Activated CD8-positive, alpha-beta memory T cell treated with anti-CD3 and anti-CD28 coated beads for 4 hours (primary cell): ENCODE data around the gene C3orf20.
"Not testable (repeated sequence)": the region's sequence is repeated elsewhere in the genome, so short reads cannot be mapped to it uniquely, and the experiment has no call there.

ENCODE experiments used
- DNase-seq, 2 donors: peaks; one replicate each; pipeline ENCODE4 v3.0.0-alpha.2; 2020; ENCODE audit warnings: low read depth in 2 of 2

The C3orf20 gene

DNA sequence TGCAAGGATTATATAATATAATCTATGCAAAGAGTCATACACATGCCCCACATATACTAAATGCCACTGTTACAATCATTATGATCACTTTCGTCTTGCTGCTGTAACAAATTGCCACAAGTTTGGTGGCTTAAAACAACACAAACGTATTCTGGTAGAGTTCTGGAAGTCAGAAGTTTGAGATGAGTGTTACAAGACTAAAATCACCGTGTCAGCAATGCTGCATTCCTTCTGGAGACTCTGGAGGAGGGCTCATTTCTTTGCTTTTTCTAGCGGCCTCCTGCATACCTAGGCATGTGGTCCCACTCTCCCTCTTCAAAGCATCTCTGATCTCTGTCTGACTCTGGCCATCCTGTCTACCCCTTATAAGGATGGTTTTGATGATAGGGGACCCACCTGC is 24.7 kb upstream of the C3orf20 start:
- no peak for DNase-seq

DNA sequence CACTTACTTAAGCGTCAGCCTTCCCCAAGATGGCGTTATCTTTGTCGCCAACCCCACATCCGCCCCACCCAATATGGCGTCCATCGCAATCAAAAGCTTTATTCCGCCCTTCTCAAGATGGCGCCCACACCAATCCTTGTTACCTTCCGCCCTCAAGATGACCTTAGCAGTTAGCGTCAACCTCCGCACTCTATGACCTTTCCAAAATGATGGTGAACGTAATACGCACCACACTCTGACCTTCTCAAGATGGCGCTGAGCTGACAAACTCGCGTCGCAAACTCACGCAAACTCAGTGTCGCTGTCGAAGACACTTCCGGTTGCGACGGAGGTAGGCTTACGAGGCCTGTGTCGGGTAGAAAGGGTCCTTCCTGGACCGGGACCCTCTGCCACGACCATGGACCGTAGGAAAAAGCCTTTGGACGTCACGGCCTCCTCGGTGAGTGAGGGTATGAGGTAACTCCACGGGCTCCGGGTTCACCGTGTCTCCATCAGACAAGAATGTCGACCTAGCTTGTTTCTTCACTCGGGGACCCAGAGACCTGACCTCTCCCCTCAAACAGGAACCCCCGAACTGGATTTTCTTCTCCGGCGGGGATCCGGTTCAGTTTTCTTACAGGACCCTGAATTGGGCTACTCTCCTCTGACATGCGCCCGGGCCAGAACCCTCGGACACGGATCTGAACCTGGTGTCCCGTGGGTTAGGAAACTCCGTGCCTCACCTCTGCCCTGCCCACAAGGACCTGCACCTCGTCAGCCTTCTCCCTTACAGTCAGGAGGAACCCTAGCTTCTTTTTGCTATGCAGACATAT is 23.3 kb upstream of the C3orf20 start, which contains the start of gene CCDC174:
CCDC174 (plus strand) TSS at position 323 of the 812 bp plus-strand sequence; CDS start at position 398, 75 bp downstream.
- peak; percentile 92 to 94 for DNase-seq

DNA sequence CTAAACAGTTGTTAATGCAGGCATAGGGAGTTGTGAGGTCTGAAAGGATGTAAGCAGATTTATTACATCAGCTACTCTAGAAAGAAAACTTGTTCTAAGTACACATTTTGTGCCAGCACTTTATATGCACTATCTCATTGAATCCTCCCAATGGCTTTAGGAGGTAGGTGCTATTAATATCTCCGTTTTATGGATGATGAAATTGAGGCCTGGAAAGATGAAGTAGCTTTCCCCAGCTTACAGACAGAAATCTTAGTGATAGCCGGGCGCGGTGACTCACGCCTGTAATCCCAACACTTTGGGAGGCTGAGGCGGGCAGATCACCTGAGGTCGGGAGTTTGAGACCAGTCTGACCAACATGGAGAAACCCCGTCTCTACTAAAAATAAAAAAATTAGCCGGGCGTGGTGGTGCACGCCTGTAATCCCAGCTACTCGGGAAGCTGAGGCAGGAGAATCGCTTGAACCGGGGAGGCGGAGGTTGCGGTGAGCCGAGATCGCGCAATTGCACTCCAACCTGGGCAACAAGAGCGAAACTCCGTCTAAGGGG is 22.5 kb upstream of the C3orf20 start:
- not testable (repeated sequence) for DNase-seq

DNA sequence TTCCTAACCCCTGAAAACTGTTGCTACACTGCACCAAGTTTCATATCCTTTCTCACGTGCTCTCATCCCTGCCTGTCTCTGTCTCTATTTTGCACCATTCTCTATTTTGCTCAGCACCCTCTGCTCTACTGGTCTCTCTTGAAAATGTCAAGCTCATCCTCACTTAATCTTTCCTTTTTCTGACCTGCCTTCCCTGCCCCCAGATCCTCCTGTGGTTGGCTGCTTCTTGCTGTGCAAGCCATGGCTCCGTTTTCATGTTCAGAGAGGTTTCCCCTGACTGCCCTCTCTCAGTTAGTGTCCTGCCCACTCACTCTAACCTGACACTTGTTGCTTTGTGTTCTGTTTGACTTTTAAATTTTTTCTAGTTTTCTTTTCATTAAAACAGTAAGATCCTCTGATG is 17.4 kb upstream of the C3orf20 start:
- DNase-seq: no peak

DNA sequence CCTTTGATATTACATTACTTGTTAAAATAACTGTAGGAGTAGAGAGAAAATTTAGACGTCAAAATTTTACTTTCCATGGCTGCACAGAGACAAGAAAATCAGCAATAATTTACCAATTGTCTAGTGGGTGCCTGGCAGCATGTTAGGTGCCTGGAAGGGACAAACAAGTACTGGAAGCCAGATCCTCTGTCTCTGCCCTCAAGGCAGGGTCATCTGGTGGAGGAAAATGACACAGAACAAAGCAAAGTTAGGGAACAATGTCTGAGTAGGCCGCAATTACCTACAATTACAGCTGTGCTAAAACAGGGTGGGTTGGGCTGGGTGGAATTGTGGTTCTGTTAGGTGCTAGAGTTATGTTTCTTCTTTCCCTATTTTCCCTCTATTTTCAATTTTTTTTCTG is 16.0 kb upstream of the C3orf20 start:
- no peak for DNase-seq

DNA sequence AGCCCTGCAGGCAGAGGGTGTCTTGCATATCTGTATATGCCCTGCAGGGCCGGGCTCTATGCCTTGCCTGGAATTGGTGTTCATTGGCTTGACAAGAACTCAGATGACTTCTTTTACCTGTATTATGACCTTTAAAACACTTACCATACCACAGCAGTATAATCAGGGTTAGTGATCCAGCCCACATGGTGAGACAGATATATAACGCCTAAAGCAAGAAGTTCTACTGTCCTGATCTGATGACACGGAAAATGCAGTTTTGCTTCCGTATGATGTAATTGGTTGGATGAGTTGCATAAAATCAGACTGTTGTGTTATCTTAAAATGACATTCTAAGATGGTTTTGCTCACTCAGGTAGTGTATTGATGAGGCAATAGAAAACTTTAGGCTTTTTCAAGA is 14.0 kb upstream of the C3orf20 start:
- DNase-seq: no peak

DNA sequence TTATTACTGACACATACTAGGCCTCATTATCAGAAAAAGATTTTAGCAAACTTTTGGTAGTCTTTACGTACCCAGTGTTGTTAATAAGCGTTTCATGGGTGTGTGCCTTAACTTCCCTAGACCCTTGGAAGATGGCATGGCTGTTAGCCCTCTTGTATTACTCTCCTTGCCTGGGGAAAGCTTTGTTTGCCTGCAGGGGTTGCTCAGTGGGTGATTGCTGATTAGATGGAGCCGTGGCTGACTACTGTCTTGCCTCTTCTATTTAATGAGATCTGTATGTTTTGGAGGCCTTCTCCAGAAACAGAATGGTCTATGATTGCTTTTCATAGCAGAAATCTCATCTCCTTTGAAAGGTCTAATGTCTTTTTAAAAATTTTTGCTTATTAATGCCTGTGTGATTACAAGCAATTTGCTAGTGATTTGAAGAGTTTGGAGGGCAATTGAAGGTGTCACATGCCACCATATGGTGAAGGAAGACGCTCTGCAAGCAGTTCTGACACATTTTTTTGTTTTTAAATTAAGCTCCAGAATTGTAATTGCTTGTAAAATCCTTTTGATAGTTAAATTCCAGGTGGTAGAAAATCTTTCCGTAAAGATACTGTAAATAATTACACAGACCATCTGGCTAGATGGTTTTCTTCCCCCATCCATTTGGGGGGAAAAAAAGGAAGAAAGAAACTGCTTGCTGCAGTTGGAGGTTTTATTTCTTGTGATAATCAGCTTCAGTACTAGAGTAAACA is 11.4 kb upstream of the C3orf20 start:
- no peak for DNase-seq

DNA sequence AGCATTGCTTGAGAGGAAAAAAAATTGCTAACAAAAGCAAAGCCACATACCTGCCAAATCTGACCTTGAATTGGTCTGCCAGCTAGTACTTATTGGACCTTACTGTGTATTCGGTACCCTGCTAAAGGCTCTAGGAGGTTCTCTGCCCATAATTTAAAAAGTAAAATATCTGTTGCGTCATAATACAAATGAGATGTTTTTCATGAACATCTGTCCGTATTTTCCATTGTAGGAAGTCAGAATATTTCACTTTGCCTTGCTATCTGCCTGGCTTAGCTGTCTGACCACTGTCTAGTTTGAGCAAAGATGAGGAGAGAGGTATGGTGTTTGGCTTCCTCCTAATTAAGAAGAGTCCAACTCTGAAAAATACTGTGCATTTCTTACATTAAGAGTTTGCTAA is 10.8 kb upstream of the C3orf20 start:
- DNase-seq: no peak

DNA sequence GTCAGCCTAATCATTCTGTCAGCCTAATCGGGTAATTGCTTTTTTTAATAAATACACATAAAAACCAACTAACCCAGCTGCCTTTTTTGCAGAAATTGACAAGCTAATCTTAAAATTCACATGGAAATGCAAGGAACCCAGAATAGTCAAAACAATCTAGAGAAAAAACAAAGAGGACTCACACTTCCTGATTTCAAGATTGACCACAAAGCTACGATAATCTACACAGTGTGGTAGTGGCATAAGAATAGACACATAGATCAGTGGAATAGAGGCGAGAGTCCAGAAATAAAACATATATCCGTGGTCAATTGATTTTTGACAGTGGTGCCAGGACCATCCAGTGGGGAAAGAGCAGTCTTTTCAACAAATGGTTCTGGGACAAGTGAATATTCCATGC is 2.4 kb upstream of the C3orf20 start:
- no peak for DNase-seq

DNA sequence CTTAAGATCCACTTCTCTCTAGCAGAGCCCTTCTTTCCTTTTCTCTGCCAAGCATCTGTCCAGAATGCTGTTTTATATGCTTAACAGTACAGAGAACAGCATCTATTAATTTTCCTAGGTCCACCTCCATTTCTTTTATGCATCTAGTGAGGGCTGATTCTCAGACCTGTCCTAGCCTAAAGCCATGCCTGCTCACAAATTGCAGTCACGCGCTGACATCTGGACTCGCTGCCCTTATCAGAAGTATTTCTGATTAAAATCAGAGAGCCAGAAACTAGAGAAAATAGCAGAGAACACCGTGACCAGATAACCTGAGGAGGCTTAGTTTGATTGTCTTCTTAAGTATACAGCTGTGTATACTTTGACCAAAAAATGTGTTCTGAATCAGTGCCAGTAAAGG is 1.9 kb downstream of the C3orf20 start:
- no peak for DNase-seq

DNA sequence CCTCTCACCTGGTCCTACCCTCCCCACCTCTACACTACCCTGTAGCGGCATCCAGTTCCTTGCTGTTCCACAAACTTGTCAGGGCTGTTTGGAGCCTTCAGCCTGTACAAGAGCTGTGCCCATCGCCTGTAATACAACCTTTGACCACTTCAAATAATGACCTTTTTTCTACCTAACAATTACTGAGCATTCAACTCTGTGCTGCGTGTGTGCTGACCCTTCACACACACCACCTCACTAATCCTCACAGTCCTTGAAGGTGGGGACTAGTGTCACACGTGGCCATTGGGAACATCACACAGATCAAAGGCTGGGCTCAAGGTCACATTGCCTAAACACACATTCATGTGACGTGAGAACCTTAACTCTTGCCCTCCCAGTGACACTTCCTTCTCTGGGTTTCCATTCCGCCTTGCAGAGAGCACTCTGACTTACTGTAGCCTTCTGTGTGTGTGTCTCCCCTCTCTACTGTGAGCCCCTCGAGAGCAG is 3.1 kb downstream of the C3orf20 start:
- DNase-seq: no peak

DNA sequence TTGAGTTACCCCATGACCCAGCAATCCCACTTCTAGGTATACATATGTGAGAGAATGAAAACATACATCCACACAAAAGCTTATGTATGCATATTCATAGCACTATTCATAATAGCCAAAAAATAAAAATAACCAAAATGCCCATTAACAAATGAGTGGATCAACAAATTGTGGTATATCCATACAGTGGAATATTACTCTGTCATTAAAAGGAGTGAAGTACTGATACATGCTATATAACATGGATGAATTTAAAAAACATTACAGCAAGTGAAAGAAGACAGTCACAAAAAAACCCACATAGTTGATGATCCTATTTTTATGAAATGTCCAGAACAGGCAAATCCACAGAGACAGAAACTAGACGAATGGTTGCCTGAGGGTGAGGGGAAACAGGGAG is 5.2 kb downstream of the C3orf20 start:
- DNase-seq: no peak

DNA sequence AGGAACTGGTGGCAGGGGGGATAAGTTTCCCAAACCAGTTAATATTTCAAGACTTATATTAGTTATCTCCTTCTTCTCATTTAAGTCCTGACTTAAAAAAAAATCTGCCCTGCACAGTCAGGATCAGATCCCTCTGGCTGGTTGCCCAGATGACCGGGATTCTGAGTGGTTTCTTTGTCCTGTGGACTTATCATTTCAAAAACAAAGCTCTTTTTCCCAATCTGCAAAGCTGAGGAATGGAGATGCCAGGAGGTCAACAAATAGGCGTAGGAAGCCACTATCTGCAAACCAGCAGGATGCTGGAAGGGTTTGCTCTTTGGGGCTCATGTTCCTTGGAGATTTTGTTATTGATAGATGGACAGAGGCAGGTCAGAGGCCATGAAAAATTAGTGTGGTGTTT is 5.8 kb downstream of the C3orf20 start:
- no peak for DNase-seq

DNA sequence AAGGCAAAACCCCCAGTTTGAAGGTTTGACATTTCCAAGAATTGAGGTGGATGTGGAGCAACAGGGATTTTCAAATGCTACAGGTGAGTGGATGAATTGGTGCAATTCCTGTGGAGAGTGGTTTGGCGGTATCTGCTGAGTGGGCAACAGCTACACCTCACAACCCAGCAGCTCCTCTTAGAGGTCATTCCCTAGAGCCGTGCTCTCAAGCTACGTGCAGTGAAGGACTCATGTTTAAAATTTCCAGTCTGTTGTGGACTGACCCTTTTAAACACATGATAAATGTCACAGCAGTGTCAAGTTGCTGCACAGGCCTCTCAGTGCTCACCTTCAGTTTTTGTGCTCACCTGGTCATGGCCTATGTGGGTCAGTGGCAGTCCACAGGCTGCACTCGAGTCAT is 9.5 kb downstream of the C3orf20 start:
- DNase-seq: no peak

DNA sequence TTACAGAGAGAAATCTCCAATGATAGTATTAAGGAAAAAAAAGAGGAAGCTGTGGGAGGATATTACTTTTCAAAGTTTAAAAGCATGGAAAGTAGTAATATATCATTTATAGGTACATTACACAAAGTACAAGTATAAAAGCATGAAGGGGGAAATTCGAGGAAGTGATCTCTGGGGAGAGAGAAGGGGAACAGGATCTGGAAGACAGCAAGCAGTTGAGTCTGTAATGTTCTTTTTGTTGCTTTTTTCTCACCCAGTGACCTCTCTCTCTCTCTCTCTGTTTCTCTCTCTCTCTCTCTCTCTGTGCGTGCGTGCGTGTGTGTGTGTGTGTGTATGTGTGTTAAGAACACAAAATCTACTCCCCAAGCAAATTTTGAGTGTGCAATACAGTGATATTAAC is 10.2 kb downstream of the C3orf20 start:
- no peak for DNase-seq

DNA sequence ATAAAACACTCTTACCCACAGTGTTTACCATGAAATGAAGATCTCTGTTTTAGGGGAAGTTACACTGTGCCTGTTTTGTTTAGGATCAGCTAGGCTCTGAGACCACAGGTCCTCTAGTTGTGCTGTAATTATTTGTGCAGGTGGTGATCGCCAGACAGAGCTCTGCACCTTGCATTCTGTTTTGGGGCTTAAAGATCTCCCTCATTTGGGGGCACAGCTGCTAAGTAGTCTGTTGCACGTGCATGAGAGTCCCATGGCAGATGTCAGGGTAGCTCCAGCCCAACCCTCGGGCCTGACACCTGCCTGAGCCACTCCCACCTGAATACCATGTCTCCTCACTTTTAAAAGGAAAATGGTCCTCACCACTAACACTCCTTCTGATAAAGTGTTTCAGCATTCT is 12.4 kb downstream of the C3orf20 start:
- no peak for DNase-seq

DNA sequence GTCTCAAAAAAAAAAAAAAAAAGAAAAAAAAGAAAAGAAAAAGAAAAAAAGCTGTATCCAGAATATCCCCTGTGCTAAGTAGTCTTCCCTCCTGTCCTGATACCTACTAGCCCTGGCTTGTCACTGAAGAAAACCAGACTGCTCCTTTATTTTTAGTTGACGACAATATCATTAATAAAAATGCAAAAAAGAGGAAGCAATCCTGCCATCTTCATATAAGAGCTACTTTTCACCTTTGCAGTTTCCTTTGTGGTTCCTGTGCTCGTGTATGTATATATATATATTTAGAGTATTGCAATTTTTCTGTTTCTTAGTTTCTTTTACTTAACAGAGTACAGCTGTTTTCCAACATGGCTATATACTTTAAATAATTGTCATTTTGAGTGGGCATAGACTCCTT is 13.6 kb downstream of the C3orf20 start:
- DNase-seq: no peak

DNA sequence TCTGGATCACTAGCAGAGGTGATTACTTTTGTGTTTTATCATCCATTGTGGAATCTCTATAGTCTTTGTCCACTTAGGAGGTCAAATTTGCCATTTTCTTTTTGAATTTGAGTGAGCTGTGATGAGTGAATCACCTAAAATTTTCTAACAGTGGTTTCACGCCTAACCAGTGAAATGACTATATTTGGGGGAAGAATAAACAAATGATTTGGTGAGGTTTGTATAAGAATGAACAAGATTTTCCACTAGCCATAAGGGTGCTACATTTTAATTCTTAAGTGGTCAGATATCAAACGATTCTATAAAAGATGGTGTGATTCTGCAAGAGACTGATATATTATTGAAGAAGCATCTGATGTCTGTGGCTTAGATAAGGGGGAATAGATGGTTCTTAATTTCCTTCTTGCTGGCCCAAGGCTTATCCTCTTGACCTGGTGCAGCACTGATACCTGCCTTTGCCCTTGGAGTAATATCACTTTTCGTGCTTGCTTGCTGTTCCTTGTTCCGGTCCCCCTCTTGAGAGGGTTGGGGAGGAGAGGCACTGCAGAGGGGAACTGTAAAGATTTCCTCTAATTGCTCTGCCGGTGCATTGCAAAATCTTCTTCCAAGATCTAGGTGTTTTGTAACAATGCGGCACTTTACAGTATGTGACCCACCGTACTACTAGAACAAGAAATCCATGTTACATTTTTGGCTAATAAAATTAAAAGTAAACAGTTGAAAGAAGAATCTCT is 14.5 kb downstream of the C3orf20 start:
- no peak for DNase-seq

DNA sequence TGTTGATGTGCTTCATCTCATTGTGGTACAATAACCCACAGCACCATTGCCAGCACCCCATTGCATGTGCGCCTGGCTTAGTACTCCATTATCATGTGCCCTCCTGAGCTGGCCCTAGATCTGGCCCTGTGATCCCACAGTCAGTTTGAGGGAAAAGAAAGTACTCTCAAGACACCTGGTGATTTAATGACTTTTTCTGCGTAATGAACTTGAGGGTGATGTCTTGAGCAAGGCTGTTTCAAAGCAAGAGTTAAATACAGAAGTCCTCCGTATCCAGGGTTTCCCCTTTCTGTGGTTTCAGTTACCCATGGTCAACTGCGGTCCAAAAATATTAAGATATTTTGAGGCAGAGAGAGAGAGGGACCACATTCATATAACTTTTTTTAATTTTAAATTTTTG is 16.3 kb downstream of the C3orf20 start:
- no peak for DNase-seq

DNA sequence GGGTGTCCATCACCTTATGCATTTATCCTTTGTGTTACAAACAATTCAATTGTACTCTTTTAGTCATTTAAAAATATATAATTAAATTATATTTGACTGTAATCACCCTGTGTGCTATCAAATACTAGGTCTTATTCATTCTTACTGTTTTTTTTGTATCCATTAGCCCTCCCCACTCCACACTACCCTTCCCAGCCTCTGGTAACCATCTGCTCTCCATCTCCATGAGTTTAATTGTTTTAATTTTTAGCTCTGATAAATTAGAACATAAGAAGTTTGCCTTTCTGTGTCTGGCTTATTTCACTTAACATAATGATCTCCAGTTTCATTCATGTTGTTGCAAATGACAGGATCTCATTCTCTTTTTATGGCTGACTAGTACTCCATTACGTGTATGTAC is 16.8 kb downstream of the C3orf20 start:
- no peak for DNase-seq

DNA sequence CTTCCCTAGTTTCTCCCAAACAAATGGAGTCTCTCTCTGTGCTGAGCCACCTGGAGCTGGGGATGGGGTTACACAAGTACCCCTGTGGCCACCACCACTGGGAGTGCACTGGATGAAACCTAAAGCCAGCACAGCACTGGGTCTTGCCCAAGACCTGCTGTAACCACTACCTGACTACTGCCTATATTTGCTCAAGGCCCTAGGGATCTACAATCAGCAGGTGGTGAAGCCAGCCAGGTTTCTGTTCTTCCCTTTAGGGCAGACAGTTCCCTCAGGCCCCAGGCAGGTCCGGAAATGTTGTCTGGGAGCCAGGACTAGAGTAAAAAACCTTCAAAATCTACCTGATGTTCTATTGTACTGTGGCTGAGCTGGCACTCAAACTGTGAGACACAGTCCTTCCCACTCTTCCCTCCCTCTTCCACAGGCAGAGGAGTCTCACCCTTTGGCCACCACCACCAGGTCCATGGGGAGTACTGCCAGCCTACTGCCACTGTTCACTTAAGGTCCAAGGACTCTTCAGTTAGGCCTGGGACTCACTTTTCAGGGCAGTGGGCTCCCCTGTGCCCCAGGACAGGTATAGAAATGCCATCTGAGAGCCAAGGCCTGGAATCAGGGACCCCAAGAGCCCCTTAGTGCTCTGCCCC is 23.8 kb downstream of the C3orf20 start:
- DNase-seq: no peak

DNA sequence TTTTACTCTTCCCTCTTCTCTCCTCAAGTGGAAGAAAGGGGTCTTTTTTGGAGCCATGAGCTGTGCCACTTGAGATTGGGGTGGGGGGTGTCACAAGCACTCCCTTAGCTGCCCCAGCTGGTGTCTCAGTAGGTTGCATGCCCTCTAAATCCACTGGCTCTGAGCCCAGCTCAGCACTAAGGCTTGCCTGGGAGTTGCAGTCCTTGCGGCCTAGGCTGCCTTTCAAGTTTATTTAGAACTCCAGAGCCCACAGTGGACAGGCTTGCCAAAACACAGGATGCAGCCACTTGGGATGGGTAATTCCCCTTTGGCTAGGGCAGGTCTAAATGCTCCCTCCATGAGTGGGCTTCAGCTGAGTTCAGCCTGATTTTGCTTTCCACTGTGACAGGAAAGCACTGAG is 24.7 kb downstream of the C3orf20 start:
- DNase-seq: no peak
